Small intestine (tissue), 7 donors: ENCODE measurements around the gene FAM25C. TPM values are rescaled to one million over a fixed set of nuclear protein-coding genes. Genes with fewer than 3 reads are reported as not detected.
A peak's percentile ranks its signal among the peaks of the same experiment; 100 is the strongest.
"Not testable (repeated sequence)": the region's sequence is repeated elsewhere in the genome, so short reads cannot be mapped to it uniquely, and the experiment has no call there.

ENCODE experiments used
- DNase-seq, 2 donors: peaks; one replicate each; pipeline versions ENCODE4 v3.0.0 to v3.0.0-alpha.2; 2013
- FAIRE-seq: peaks from 2 replicates; lab custom pipeline; 2012; peaks lifted over from hg19 to GRCh38; lab: Jason Lieb, UNC
- H3K27ac ChIP-seq, 3 donors: one replicate each; pipeline ENCODE4 v1.5.1; 2013; ENCODE audit warnings: low read length in 2 of 3, mild to moderate bottlenecking in 2 of 3, control low read depth in 1 of 3, inconsistent platforms in 1 of 3, low read depth in 1 of 3, moderate library complexity in 1 of 3
- H3K27me3 ChIP-seq, 3 donors: one replicate each; pipeline ENCODE4 v1.6.1; 2013; ENCODE audit warnings: low read length in 3 of 3, inconsistent platforms in 1 of 3; ENCODE audit not compliant: control insufficient read depth in 3 of 3, insufficient read depth in 3 of 3
- H3K36me3 ChIP-seq, 3 donors: one replicate each; pipeline ENCODE4 v1.6.1; 2013; ENCODE audit warnings: low read length in 3 of 3, inconsistent platforms in 1 of 3, low read depth in 1 of 3, mild to moderate bottlenecking in 1 of 3, moderate library complexity in 1 of 3; ENCODE audit not compliant: control insufficient read depth in 3 of 3, insufficient read depth in 2 of 3
- H3K4me1 ChIP-seq, 3 donors: one replicate each; pipeline ENCODE4 v1.6.1; 2013; ENCODE audit warnings: low read length in 2 of 3, inconsistent platforms in 1 of 3, low read depth in 1 of 3, mild to moderate bottlenecking in 1 of 3, moderate library complexity in 1 of 3; ENCODE audit not compliant: control insufficient read depth in 3 of 3, insufficient read depth in 2 of 3
- H3K4me3 ChIP-seq, 3 donors: one replicate each; pipeline ENCODE4 v1.5.1; 2013; ENCODE audit warnings: low read length in 3 of 3, control low read depth in 1 of 3, inconsistent platforms in 1 of 3, low read depth in 1 of 3, mild to moderate bottlenecking in 1 of 3, moderate library complexity in 1 of 3
- H3K9me3 ChIP-seq, 2 donors: one replicate each; pipeline ENCODE4 v1.6.1; 2013; ENCODE audit warnings: low read depth in 1 of 2, low read length in 1 of 2; ENCODE audit not compliant: control insufficient read depth in 2 of 2, insufficient read depth in 1 of 2
- WGBS, 3 donors: extraction: QIAGEN DNeasy Blood & Tissue Kit; methylation state at CpG; one replicate each; pipeline ENCODE4 v1.1.7; 2013; 5-methylcytosine and 5-hydroxymethylcytosine counted together
- polyA plus RNA-seq, 4 donors: library from polyadenylated mRNA; stranded (reverse) in 3 of 4; unstranded in 1 of 4; fragments of 200-250 nt in 3 of 4; fragments of 120-200 nt in 1 of 4; gene quantifications; one replicate each; pipeline versions ENCODE4 v1.2.1 to v1.2.3, GENCODE V29; 2013
- donor health status: healthy with polysubstance abuse.
- donor health status: control.
- donor health status: control.
- donor health status: Bipolar disorder and iron deficiency.
- donor health status: healthy.

The FAM25C gene
- polyA plus RNA-seq, 4 donors, result not detected

DNA sequence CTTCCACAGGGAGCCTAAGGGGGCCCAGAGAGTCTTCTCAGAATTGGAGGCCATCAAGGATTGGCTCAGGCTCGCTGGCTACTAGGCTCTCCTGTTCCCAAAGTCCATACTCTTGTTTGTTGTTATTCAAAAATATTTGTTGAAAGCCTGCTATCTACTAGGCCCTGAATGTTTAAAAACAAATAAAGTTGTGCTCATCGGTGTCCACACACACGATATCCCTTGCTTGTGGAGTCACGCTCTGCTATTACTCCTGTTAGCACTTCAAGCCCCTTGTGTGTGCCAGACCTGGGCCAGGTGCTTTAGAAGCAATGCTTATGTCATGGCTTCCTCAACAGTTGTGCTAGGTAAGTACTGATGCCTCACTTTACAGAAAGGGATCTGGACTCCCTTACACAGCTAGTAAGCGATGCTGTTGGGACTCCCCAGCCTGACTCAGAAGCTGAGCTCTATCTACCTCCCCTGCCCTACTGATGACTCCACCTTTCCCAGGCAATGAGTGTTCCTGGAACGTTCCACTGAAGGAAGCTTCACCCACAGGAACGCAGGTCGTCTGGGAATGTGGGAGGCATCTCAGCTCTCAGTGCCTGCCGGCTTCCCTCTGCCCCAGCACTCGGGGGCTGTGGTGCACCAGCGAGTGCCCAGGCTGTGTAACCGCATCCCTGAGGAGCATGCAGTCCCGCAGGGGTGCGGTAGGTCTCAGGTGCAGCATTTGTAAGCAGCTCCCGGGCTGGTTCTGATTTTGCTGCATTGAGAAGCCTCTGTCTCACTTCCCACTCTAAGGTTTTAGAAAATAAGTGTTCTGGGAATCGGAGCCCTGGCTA lies 10.7 kb downstream of the FAM25C start:
- FAIRE-seq, H3K27ac ChIP-seq, H3K36me3 ChIP-seq, H3K27me3 ChIP-seq, H3K9me3 ChIP-seq, H3K4me1 ChIP-seq, H3K4me3 ChIP-seq, DNase-seq: not testable (repeated sequence)
- 82% methylated on average over 8 to 11 of the region's 16 CpGs for WGBS, 3 donors

GRCh38 chr10:47987952-47988351 lies 11.6 kb downstream of the FAM25C start:
- not testable (repeated sequence) for H3K4me3 ChIP-seq, H3K27ac ChIP-seq, H3K27me3 ChIP-seq, DNase-seq, H3K4me1 ChIP-seq, H3K9me3 ChIP-seq, H3K36me3 ChIP-seq
- peak; percentile 59 for FAIRE-seq
- WGBS, 3 donors, result no CpG with 5 or more reads among the region's 6 CpGs

DNA sequence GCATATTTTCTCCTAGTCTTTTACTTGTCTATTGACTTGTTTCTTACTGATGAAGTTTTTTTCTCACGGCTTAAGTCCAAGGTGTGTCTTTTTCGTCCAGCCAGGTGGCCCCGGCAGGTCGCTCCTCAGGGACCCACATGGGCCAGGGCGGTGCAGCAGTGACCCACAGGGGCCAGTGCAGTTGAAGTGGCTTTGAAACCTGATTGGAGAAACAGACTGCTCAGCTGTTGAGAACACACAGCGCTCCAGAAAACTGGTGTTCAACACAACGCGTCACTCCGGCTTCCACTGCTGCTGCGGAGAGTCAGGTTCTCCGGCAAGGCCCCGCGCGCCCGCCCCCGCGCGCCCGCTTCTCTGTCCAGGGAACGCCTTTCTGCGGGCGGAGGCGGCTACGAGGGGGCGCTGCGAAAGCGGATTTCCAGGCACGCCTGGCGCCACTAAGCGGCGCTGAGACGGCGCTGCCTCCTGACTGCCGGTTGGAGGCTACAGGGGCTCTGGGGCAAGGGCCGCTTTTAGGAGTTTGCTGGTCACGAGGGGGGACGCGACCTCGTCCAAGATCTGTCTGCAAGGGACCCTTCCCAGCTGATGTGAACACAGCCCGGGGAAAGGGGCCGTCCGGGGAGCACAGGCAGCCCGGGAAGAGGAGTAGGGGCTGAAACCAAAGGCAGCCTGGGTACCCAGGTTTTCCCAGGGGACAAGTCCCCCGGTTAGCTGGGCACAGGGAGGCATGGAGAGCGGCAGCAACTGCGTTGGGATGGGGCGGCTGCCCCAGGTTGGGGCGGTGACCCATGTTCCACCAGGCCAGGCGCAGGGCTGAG lies 13.0 kb downstream of the FAM25C start:
- not testable (repeated sequence) for H3K9me3 ChIP-seq, H3K36me3 ChIP-seq, H3K27ac ChIP-seq, H3K4me3 ChIP-seq, DNase-seq, H3K27me3 ChIP-seq, H3K4me1 ChIP-seq, FAIRE-seq
- 7 to 10% (median 7%) methylated on average over 4 to 18 of the region's 49 CpGs for WGBS, 3 donors

- not testable (repeated sequence) for H3K9me3 ChIP-seq, H3K4me3 ChIP-seq, H3K36me3 ChIP-seq, H3K27ac ChIP-seq, FAIRE-seq, H3K27me3 ChIP-seq, H3K4me1 ChIP-seq
- DNase-seq, result peak; percentile 62 to 84
- 17 to 62% (median 38%) methylated on average over 2 of the region's 3 CpGs for WGBS, 3 donors
These were observed 24.2 kb downstream of the FAM25C start for GRCh38 chr10:47975409-47975808.

- FAIRE-seq, H3K9me3 ChIP-seq, H3K27me3 ChIP-seq, H3K36me3 ChIP-seq, DNase-seq, H3K4me1 ChIP-seq, H3K27ac ChIP-seq, H3K4me3 ChIP-seq: not testable (repeated sequence)
These were observed 26.5 kb downstream of the FAM25C start for GRCh38 chr10:47973131-47973530.

DNA sequence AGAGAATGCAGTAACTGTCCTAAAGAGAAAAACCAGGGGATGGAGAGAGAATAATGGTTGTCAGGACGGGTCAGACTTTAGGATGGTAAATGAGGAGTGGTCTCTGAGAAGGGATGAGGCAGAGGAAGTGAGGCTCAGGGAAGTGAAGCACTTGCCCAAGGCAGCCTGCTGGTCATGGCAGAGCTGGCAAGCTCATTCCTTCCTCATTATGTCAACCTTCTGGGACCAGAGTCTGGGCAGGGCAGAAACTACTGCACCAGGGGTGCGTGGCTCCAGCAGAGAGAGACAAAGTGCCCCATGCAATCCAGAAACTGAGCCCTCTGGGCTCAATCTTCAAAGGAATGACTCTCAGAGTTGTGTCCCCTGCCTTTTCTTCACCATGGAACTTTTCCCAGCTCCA lies 27.5 kb downstream of the FAM25C start:
- not testable (repeated sequence) for H3K27me3 ChIP-seq, H3K36me3 ChIP-seq, FAIRE-seq, H3K9me3 ChIP-seq, H3K4me1 ChIP-seq, H3K27ac ChIP-seq, DNase-seq, H3K4me3 ChIP-seq
- WGBS, 3 donors, result 33% methylated on average over 1 of the region's 2 CpGs; no CpG with 5 or more reads in 2 of the 3 donors

- H3K4me1 ChIP-seq, H3K4me3 ChIP-seq, H3K36me3 ChIP-seq, FAIRE-seq, H3K27ac ChIP-seq, H3K9me3 ChIP-seq, H3K27me3 ChIP-seq, DNase-seq: not testable (repeated sequence)
- WGBS, 3 donors, result no CpG with 5 or more reads among the region's 5 CpGs
These were observed 28.0 kb downstream of the FAM25C start for GRCh38 chr10:47971598-47971997.

DNA sequence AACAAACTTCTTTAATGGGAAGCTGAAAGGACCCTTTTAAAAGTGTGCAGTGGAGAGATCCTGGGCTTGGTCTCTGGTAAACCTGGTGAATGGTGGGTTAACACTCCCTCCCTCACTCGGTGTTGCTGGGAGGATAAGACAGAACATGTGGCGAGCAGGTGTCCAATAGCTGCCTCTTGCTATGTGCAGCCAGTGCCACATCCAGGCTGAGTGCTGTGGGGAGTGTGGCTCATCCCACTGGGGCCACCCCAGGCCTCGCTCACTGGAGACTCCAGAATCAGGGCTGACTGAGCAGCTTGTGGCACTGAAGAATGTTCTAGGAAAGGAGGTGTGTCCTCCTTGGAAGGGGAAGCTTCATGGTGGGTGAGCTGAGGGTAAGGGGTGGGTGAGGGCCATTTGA lies 29.5 kb downstream of the FAM25C start:
- H3K27me3 ChIP-seq, DNase-seq, FAIRE-seq, H3K4me3 ChIP-seq, H3K36me3 ChIP-seq, H3K27ac ChIP-seq, H3K9me3 ChIP-seq, H3K4me1 ChIP-seq: not testable (repeated sequence)
- 68 to 80% (median 78%) methylated on average over 2 to 3 of the region's 3 CpGs for WGBS, 3 donors
